KOPT-K1 (cell line): ENCODE results near the gene KCNS1.

Source experiments
- H3K27ac ChIP-seq: fragments of 200-600 bp; sonication (generic); 2 replicates; pipeline ENCODE4 v1.5.1; 2016; ENCODE audit warnings: antibody characterized with exemption, mild to moderate bottlenecking, low read depth, low read length; ENCODE audit not compliant: poor library complexity, severe bottlenecking
- H3K36me3 ChIP-seq: fragments of 200-600 bp; sonication (generic); 2 replicates; pipeline ENCODE4 v1.5.1; 2017; ENCODE audit warnings: antibody characterized with exemption, mild to moderate bottlenecking, low read length, moderate library complexity; ENCODE audit not compliant: insufficient read depth
- H3K9me3 ChIP-seq: fragments of 200-600 bp; sonication (generic); 2 replicates; pipeline ENCODE4 v1.5.1; 2017; ENCODE audit warnings: antibody characterized with exemption, low read length, mild to moderate bottlenecking; ENCODE audit not compliant: insufficient read depth, poor library complexity, severe bottlenecking

KCNS1 gene

DNA sequence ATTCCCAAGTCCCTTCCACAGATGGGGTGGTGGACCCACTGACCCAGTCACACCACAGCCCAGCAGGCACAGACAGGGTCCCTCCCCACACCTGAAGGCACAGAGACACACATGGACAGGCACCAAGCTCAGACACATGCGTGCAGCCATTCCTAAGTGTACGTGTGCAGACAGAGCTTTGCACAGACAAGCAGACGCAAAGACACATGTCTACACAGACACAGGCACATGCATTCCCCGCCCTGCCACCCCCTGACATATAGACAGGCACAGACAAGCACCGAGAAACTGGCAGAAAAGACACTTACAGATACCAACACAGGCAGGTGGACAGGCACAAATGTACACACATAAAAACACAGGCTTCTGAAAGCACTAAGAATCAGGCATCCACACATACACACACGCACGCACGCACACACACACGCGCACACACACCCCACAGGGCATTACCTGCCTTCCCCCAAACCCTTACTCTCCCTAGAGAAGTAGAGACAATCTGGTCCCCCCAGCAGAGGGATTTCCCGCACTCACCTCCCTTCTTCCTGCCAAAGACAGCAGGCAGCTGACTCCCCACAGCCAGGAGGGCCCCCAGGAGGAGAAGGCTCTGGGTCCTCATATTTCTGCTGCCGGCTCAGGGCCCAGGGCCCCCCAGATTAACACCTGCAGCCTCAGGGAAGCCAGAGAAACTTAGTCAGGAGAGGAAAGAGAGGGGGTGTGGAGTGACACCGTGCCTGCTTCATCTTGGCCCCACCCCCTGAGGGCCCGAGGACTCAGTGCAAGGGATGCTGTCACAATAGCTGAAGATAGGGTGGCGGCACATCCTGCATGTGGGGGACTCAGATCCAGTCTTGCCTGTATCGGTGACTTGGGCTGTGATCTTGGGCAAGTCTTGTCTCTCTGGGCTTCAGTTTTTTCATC lies 13.8 kb upstream of the KCNS1 start, which contains the start of gene WFDC5:
TSS of gene WFDC5 (minus strand) at position 710 of the 921 bp plus-strand sequence. CDS start at position 619, 91 bp downstream.
- Histone ChIP-seq H3K27ac (no peak within 1 kb of the TSS), H3K9me3 (no peaks in the 10 kb centered on the region), H3K36me3 (no peaks in the 10 kb centered on the region)

DNA sequence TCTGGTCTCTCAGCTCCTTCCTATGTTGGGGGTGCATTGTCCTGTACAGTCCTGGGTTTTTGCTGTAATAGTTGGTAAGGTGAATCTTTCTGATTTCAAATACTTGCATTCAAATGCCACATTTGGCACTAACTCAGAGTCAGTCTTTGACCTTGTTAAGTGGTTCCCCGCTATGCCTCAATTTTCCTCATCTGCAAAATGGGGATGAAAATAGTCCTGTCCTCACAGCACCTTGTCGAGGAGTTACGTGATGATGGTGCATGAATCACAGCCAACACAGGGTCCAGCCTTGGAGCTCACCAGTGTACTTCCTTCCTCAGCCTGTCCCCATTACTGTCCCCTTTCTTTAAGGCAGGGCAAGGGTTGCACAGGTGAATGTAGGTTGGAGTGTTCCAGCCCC lies 12.9 kb upstream of the KCNS1 start:
- H3K9me3 ChIP-seq: no peaks in the 10 kb centered on the region
- no peak overlapping the region for H3K27ac ChIP-seq

DNA sequence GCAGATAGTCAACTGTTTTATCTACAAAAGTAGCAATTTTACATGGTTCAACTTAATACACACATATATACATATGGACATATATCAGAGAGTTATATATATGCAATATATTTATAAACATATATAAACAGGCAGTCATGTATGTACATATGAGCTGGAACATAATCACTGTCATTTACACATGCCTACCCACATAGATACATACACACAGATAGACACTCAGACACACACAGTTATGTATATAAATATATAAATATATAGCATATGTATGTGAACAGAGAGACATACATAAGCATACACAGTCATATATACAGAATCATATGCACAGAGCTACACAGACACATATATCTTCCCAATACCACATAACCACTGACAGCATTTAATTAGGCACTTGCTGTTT lies 11.8 kb upstream of the KCNS1 start:
- Histone ChIP-seq H3K27ac (no peak overlapping the region), H3K36me3 (no peaks in the 10 kb centered on the region), H3K9me3 (no peaks in the 10 kb centered on the region)

More for the DNA sequence above, 12.9 kb upstream of the KCNS1 start:
- no peaks in the 10 kb centered on the region for H3K36me3 ChIP-seq

DNA sequence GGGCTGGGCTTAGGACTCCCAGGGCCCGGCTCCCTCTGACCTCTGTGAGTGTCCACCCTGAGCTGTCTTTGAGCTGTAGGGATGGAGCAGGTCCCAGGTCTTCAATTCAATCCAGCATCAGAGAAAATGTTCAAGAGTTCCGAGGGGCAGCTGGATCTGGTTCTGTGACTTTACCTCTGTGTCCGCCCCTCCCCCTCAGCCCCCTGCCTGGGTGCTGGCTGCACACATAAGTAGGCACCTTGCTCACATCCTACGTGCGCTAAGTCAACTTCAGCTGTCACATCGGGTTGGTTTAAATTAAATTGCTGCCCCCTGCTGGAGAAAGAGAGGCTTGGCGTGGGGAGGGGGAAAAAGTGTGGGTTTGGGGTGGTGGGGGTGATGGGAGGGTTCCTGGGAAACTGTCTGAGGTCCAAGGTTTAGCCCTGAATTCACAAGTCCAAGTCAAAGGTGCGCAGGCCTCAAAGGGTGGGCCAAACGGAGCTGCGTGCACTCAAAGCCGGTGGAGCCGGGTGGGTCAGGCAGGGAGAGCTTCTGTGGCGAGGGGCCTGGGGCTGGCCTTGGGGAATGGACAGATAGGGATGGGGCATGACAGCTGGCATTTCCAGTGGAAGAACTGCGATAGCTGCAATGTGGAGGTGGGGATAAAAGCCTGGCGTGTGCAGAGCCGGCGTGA lies 11.0 kb upstream of the KCNS1 start:
- Histone ChIP-seq H3K36me3 (no peaks in the 10 kb centered on the region), H3K27ac (no peak overlapping the region), H3K9me3 (no peaks in the 10 kb centered on the region)

DNA sequence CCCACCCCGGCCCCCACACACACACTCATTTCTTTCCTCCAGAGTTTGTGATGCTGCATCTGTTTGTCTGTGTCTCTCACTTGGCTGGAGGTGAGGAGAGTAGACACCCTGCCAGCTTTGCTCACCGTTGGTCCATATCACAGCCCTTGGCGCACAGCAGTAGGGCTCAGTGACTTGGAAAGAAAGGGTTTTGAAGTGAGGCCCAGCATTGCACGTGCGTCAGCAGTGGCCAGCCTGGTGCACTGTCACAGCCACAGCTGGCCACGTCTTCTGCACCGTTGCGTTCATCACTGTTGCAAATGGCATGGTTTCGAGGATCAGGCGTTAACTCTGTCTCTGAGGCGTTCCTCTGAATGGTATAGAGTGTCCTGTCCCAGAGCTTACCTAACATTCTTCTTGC lies 10.4 kb upstream of the KCNS1 start:
- Histone ChIP-seq H3K9me3 (no peaks in the 10 kb centered on the region), H3K36me3 (no peaks in the 10 kb centered on the region), H3K27ac (no peak overlapping the region)

DNA sequence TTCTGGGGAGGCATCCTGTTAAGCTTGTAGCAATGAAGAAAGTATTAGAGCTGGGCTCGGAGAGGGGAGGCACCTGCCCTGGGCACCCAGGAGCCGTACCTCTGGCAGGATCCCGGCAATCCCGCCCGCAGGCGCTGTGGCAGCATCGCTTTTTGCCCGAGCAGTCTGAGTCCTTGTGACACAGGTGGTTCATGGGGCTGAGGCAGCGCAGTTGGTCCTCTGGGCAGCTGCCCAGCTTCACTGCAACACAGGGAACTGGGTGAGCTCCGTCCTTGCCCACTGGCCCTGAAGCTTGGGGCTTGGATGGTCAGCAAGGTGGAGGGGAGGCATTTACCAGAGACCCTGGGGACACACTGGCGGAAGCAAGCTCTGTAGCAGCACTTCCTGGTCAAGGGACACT lies 9.4 kb upstream of the KCNS1 start:
- H3K9me3 ChIP-seq: no peaks in the 10 kb centered on the region
- H3K27ac ChIP-seq: no peak overlapping the region
- no peaks in the 10 kb centered on the region for H3K36me3 ChIP-seq

DNA sequence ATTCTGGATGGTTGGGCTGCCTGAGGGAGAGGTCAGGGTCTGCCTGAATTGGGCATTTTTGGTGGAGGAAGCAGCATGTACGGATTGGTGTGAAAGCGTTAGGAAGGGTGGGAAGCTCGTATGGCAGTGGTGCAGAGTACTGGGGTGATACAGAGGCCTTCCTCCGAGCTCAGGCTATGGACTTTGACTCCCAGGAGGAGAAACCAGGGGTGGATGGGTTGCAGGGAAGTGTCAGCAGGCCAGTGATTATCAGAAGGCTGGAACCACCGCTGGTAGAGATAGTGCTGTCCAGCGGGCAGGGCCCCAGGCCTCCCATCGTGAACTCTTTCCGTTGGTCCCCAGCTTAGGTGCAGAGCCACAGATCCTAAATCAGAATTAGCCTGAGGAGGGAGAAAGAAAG lies 8.7 kb upstream of the KCNS1 start:
- no peaks in the 10 kb centered on the region for H3K36me3 ChIP-seq

DNA sequence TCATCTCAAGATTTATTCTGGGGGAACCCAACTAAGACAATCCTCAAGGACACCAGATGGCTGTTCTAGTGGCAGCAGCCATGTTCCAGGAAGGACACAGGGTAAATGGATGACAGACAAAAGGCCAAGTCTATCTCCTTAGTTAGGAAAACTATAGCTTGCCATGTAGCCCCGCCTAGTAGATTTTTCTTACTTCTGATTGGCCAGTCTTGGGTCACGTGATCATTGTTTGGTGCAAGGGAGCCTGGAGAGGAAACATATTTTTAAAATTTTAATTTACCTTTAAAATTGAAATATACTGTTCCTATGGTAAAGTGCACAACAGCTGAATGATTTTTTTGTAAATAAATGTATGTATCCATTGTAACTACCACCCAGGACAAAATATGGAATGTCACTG lies 4.4 kb upstream of the KCNS1 start:
- no peaks in the 10 kb centered on the region for H3K36me3 ChIP-seq
- no peaks in the 10 kb centered on the region for H3K9me3 ChIP-seq
- no peak overlapping the region for H3K27ac ChIP-seq

More for the DNA sequence above, 8.7 kb upstream of the KCNS1 start:
- H3K9me3 ChIP-seq: no peaks in the 10 kb centered on the region
- H3K27ac ChIP-seq: no peak overlapping the region

DNA sequence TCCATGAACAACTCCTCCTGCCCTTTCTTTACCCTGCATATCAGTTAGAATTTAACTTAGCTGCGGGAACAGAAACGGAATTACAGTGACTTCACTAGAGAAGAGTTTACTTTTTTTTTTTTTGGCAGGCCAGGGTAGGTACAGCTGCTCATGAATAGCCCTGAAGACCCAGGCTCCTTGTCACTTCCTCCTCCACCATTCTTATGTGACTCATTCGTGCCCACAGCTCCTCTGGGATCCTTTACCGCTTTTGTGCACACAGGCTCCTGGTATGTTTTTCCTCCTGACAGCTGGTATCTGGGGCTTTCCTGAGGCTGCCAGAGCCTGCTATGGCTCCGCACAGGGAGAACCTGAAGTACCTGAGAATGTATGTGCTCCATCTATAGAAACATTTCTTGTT lies 3.9 kb upstream of the KCNS1 start:
- Histone ChIP-seq H3K27ac (no peak overlapping the region), H3K36me3 (no peaks in the 10 kb centered on the region), H3K9me3 (no peaks in the 10 kb centered on the region)

DNA sequence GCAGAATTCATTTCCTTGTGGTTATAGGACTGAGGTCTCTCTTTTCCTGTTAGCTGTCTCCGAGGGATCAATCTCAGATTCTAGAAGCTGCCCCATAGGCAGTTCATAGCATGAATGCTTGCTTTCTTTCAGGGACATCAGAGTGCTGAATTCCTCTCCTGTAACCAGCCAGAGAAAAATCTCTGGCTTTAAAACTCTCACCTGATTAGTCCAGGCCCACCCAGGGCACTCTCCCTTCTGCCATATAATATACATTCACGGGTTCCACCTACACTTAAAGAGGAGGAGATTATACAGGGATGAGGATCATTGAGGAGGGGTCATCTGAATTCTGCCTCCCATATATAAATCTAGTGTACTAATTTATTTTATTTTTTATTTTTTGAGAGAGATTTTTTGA lies 2.1 kb upstream of the KCNS1 start:
- Histone ChIP-seq H3K27ac (no peak overlapping the region), H3K9me3 (no peaks in the 10 kb centered on the region), H3K36me3 (no peaks in the 10 kb centered on the region)

DNA sequence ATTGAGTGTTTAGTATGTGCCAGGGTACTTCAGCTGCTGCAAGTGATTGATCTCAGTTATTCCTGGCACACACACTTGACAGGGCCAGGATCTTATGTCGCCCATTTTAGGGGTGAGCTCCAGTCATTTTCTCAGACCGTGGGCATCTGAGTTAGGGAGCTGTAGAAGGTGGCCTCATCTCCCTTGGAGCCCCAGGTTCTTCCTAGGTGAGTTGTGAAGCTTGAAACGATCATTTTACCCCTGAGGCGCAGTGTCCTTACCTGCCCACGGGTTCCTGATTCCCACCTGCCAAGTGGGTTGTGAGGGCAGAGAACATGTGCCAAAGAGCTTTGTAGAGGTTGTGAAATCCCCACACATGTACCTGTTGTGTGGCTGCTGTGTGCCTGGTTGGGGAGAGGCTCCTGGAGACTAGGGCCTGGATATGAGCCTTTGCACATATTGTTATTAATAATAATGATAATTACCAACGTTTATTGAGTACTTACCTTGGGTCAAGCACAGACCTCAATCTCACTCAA lies 465 bp upstream of the KCNS1 start:
- H3K27ac ChIP-seq: no peak overlapping the region
- no peaks in the 10 kb centered on the region for H3K9me3 ChIP-seq
- no peaks in the 10 kb centered on the region for H3K36me3 ChIP-seq

DNA sequence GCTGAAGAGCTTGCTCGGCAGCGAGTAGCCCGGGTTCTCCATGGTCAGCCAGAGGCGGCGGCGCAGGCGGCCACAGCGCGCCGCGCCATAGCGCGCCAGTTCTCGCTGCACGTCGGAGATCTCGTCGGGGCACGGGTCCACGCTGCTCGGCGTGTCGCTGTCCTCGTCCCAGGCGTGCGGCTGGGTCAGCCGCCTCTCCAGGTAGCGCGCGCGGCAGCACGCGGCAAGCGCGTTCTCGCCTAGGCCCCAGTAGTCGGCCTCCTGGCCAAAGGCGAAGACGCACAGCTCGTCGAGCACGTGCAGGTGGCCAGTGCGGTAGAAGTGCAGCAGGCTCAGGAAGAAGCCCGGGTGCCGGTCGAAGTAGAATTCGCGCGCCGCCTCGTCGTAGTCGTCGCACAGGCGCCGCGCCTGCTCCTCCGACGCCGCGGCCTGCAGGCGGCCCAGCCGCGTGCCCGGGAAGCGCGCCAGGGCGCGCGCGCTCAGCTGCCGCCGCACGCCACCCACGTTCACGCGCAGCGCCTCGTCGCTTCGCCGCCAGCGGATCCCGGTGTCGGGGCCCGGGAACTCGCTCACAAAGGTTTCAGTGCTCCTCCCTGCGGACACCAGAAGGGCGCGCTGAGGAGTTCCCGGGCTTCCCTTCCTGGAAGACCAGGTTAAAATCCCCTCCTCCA lies 2.7 kb downstream of the KCNS1 start:
- H3K9me3 ChIP-seq: no peaks in the 10 kb centered on the region
- H3K27ac ChIP-seq: no peak overlapping the region
- no peaks in the 10 kb centered on the region for H3K36me3 ChIP-seq

DNA sequence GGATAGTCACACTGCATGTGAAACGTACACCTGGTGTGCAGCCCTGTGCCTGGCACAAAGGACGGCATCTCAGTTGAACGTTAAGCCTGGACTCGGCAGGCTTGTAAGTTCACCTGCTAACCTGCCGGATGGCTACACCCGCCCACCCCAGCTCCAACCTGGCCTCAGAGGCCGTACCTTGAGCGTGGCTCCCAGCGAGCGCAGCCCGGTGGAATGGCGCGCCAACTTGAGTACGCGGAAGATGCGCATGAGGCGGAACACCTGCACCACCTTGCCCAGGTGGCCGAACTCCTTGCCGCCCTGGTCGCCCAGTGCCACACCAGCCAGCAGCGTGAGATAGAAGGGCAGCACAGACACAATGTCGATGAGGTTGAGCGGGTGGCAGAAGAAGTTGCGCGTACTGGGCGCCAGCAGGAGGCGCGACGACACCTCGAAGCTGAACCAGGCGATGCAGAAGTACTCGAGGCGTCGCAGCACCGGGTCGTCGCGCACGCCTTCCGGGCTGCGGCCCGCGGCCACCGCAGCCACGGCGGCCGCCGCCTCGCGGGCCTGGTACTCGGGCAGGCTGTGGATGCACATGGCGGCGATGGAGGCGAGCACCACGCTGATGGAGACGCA lies 3.3 kb downstream of the KCNS1 start:
- Histone ChIP-seq H3K27ac (no peak overlapping the region), H3K36me3 (no peaks in the 10 kb centered on the region)

DNA sequence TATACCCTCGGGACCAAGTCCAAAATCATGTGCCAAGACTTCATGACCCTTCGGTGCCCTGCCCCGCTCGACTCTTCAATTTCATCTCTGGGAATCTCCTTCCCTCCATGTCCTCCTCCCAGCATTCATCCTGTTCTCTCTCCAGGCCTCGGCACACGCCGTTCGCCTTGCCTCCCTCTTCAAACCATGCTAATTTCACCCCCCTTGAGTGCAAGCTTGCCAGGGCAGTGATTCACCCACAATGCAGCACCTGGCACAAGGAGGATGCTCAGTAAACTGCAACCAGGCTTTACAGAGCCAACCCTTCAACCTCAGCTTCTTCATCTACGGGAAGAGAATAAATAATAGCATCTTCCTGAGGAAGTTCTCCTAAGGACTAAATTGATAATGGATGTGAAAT lies 4.1 kb downstream of the KCNS1 start:
- Histone ChIP-seq H3K9me3 (no peaks in the 10 kb centered on the region), H3K27ac (no peak overlapping the region), H3K36me3 (no peaks in the 10 kb centered on the region)

More for the DNA sequence above, 3.3 kb downstream of the KCNS1 start:
- no peaks in the 10 kb centered on the region for H3K9me3 ChIP-seq

DNA sequence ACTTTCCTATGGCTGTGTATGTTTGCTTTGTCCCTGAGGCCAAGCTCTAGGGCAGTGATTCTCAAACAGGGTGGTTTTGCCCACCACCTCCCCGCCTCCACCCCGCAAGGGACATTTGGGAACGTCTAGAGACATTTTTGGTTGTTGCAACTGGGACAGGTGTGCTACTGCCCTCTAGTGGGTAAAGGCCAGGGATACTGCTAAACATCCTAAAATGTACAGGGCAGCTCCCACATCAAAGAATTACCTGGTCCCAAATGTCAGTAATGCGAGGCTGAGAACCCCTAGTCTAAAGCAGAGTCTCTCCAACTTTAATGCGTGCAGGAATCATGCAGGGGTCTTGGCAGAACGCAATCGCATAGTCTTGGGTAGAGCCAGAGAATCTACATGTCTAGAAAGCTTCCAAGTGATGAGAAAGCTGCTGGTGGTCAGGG lies 5.1 kb downstream of the KCNS1 start:
- no peak overlapping the region for H3K27ac ChIP-seq
- H3K36me3 ChIP-seq: no peaks in the 10 kb centered on the region
- no peaks in the 10 kb centered on the region for H3K9me3 ChIP-seq
